Tibial artery (tissue), 4 donors: Measurements from ENCODE around the gene IGF1R.
A peak's percentile ranks its signal among the peaks of the same experiment; 100 is the strongest.

Experiments used
- DNase-seq, 2 donors: peaks; one replicate each; pipeline ENCODE4 v3.0.0-alpha.2; 2019
- H3K27ac ChIP-seq, 2 donors: fragments of 200-600 bp; sonication (generic) in 1 of 2; 1 replicate in 1 of 2; 2 replicates in 1 of 2; pipeline ENCODE4 v1.5.1; 2018 to 2019; ENCODE audit warnings: mild to moderate bottlenecking in 1 of 2
- H3K27me3 ChIP-seq, 2 donors: fragments of 200-600 bp; sonication (generic) in 1 of 2; one replicate each; pipeline versions ENCODE4 v1.5.1 to v1.6.0; 2016 to 2019
- H3K36me3 ChIP-seq, 3 donors: fragments of 200-600 bp; sonication (generic) in 2 of 3; one replicate each; pipeline ENCODE4 v1.5.1; 2016 to 2019; ENCODE audit warnings: mild to moderate bottlenecking in 2 of 3
- H3K4me1 ChIP-seq, 4 donors: fragments of 200-600 bp; sonication (generic) in 2 of 4; 1 replicate in 3 of 4; 2 replicates in 1 of 4; pipeline ENCODE4 v1.5.1; 2016 to 2019
- H3K4me3 ChIP-seq, 2 donors: fragments of 200-600 bp; sonication (generic) in 1 of 2; 1 replicate in 1 of 2; 2 replicates in 1 of 2; pipeline ENCODE4 v1.5.1; 2018 to 2019; ENCODE audit warnings: mild to moderate bottlenecking in 2 of 2
- H3K9me3 ChIP-seq, 3 donors: fragments of 200-600 bp; sonication (generic) in 1 of 3; one replicate each; pipeline ENCODE4 v1.5.1; 2016 to 2019
- CTCF ChIP-seq, 2 experiments: fragments of 200-600 bp in 1 of 2; fragments of 450-650 bp in 1 of 2; IDR thresholded peaks; one replicate each; pipeline ENCODE4 v1.5.1; 2017 to 2019; ENCODE audit warnings: antibody characterized with exemption in 2 of 2, mild to moderate bottlenecking in 1 of 2, moderate library complexity in 1 of 2
- intact Hi-C: fragments of 100-400 bp; cut with DNase I; formaldehyde crosslinking; loops from one replicate; pipeline ENCODE4 v1.15.0; 2023; ENCODE audit warnings: low total_unique reads

IGF1R gene

GRCh38 chr15:98903377-98904018 lies 255.2 kb downstream of the IGF1R start:
- Histone ChIP-seq H3K4me3 (no peak overlapping the region), H3K4me1 (peaks cover 0 to 93% (median 56%) of the 10 kb centered on the region in 4 donors), H3K27me3 (no peaks in the 10 kb centered on the region), H3K36me3 (peaks cover 0 to 19% (median 2%) of the 10 kb centered on the region in 3 donors), H3K27ac (peak overlapping the region; percentile 1 to 89), H3K9me3 (no peaks in the 10 kb centered on the region)
- TF ChIP-seq CTCF (IDR thresholded peaks at IDR 0.05) = no peak
- intact Hi-C loops = no loop called here
- DNase-seq = no peak

- no peaks in the 10 kb centered on the region for H3K9me3 ChIP-seq
- DNase-seq = peak in 1 of 2 donors; percentile 46
Observed at GRCh38 chr15:98904544-98904943, 256.2 kb downstream of the IGF1R start.

GRCh38 chr15:98905963-98906711 lies 257.8 kb downstream of the IGF1R start:
- H3K4me3 ChIP-seq = no peak overlapping the region
- DNase-seq = peak in 1 of 2 donors; percentile 53
- H3K9me3 ChIP-seq = no peaks in the 10 kb centered on the region
- H3K27ac ChIP-seq = peak overlapping the region; percentile 65 to 74
- intact Hi-C loops = no loop called here
- H3K4me1 ChIP-seq = peaks cover 0 to 78% (median 44%) of the 10 kb centered on the region in 4 donors
- no peak for TF ChIP-seq CTCF (IDR thresholded peaks at IDR 0.05)
- H3K27me3 ChIP-seq = no peaks in the 10 kb centered on the region
- peaks cover 5 to 35% (median 25%) of the 10 kb centered on the region in 3 donors for H3K36me3 ChIP-seq

More at GRCh38 chr15:98904544-98904943, 256.2 kb downstream of the IGF1R start:
- intact Hi-C loops = no loop called here
- Histone ChIP-seq H3K27ac (peak overlapping the region; percentile 5 to 46), H3K27me3 (no peaks in the 10 kb centered on the region), H3K36me3 (peaks cover 0 to 24% (median 9%) of the 10 kb centered on the region in 3 donors), H3K4me1 (peaks cover 0 to 89% (median 52%) of the 10 kb centered on the region in 4 donors), H3K4me3 (no peak overlapping the region)
- TF ChIP-seq CTCF (IDR thresholded peaks at IDR 0.05) = peak in 1 of 2 experiments; percentile 31

GRCh38 chr15:98906712-98907083 lies 258.4 kb downstream of the IGF1R start:
- DNase-seq = peak in 1 of 2 donors; percentile 83

More at GRCh38 chr15:98906712-98907083, 258.4 kb downstream of the IGF1R start:
- peak overlapping the region; percentile 65 to 74 for H3K27ac ChIP-seq
- intact Hi-C loops = no loop called here
- no peaks in the 10 kb centered on the region for H3K27me3 ChIP-seq
- H3K4me3 ChIP-seq = no peak overlapping the region
- peaks cover 0 to 72% (median 40%) of the 10 kb centered on the region in 4 donors for H3K4me1 ChIP-seq
- no peak for TF ChIP-seq CTCF (IDR thresholded peaks at IDR 0.05)
- no peaks in the 10 kb centered on the region for H3K9me3 ChIP-seq
- H3K36me3 ChIP-seq = peaks cover 11 to 40% (median 31%) of the 10 kb centered on the region in 3 donors
